PFSK-1 (cell line): ENCODE measurements around the gene PTPRN2.

Experiments
- FOXP2 ChIP-seq: optimal IDR thresholded peaks from 2 replicates; pipeline ENCODE3; 2011; ENCODE audit warnings: borderline replicate concordance, control low read depth, inconsistent platforms; ENCODE audit not compliant: insufficient read depth; ENCODE audit errors: extremely low read length, extremely low read depth
- POLR2AphosphoS5 ChIP-seq: IDR thresholded peaks from 2 replicates; pipeline ENCODE4 v1.6.1; 2012; ENCODE audit warnings: low read depth, mild to moderate bottlenecking, control low read depth, low read length, moderate library complexity
- REST ChIP-seq, 2 experiments: IDR thresholded peaks; 2 replicates each; pipeline versions ENCODE4 v1.6.1 to v1.8.0; 2011 to 2012; ENCODE audit warnings: low read depth in 2 of 2, low read length in 2 of 2, control low read depth in 1 of 2, inconsistent platforms in 1 of 2, mild to moderate bottlenecking in 1 of 2, moderate library complexity in 1 of 2; ENCODE audit not compliant: insufficient read depth in 1 of 2
- TAF1 ChIP-seq: IDR thresholded peaks from 2 replicates; pipeline ENCODE4 v1.6.1; 2012; ENCODE audit warnings: low read length, control low read depth, borderline replicate concordance; ENCODE audit not compliant: insufficient read depth

GRCh38 chr7:158537516-158537882 lies 50.1 kb downstream of the PTPRN2 start:
- TF ChIP-seq REST (IDR thresholded peaks at IDR 0.05; ENCODE audit: insufficient read depth in 1 of 2, low read depth in 2 of 2, low read length in 2 of 2) (no peak), POLR2AphosphoS5 (no peak), FOXP2 (no peak), TAF1 (no peak)
